GM12878 (cell line): ENCODE results near the gene SESN1. TPM values are rescaled to one million over a fixed set of nuclear protein-coding genes. Genes with fewer than 3 reads are reported as not detected.

Experiments
- ASH2L ChIP-seq: fragments of 300-600, 200-600 bp; sonication (generic); IDR thresholded peaks from 2 replicates; pipeline ENCODE4 v1.6.1; 2017; ENCODE audit warnings: low read depth, mild to moderate bottlenecking, borderline replicate concordance
- BCL11A ChIP-seq: IDR thresholded peaks from 2 replicates; pipeline ENCODE4 v1.6.1; 2011; ENCODE audit warnings: low read depth, low read length
- BCL3 ChIP-seq: IDR thresholded peaks from 2 replicates; pipeline ENCODE4 v1.6.1; 2011; ENCODE audit warnings: borderline replicate concordance, low read depth, mild to moderate bottlenecking, moderate library complexity, low read length; ENCODE audit not compliant: insufficient read depth, poor library complexity, severe bottlenecking
- CTCF ChIP-seq, 3 experiments: IDR thresholded peaks in 2 of 3; conservative IDR thresholded peaks in 1 of 3; 2 replicates each; pipeline ENCODE4 v1.5.1; 2011; ENCODE audit warnings: low read depth in 3 of 3, low read length in 3 of 3, mild to moderate bottlenecking in 3 of 3, control low read depth in 2 of 3, moderate library complexity in 2 of 3, inconsistent platforms in 1 of 3, mixed read lengths in 1 of 3; ENCODE audit not compliant: control insufficient read depth in 2 of 3, insufficient read depth in 1 of 3; ENCODE audit errors: extremely low read depth in 1 of 3
- ESRRA ChIP-seq: IDR thresholded peaks from 2 replicates; pipeline ENCODE4 v1.6.1; 2012; ENCODE audit warnings: mild to moderate bottlenecking, low read length, improper control_type of control experiment
- FOXM1 ChIP-seq: IDR thresholded peaks from 2 replicates; pipeline ENCODE4 v1.6.1; 2012; ENCODE audit warnings: low read depth, mild to moderate bottlenecking, inconsistent platforms, low read length, moderate library complexity
- GATAD2B ChIP-seq: fragments of 450-650 bp; conservative IDR thresholded peaks from 2 replicates; pipeline ENCODE4 v1.6.1; 2017; ENCODE audit warnings: low read depth, mild to moderate bottlenecking, moderate library complexity
- HDGF ChIP-seq: fragments of 450-650 bp; IDR thresholded peaks from 2 replicates; pipeline ENCODE4 v1.6.1; 2016; ENCODE audit warnings: antibody characterized with exemption
- MYB ChIP-seq: fragments of 150-350 bp; IDR thresholded peaks from 2 replicates; pipeline ENCODE4 v1.6.1; 2014; ENCODE audit warnings: mild to moderate bottlenecking, low read depth, low read length, borderline replicate concordance
- NR2C2 ChIP-seq: IDR thresholded peaks from 2 replicates; pipeline ENCODE4 v1.6.1; 2011; ENCODE audit warnings: borderline replicate concordance, low read depth; ENCODE audit not compliant: control insufficient read depth, insufficient read length
- PAX5 ChIP-seq: IDR thresholded peaks from 2 replicates; pipeline ENCODE4 v1.6.1; 2011; ENCODE audit warnings: low read depth, low read length, borderline replicate concordance
- POLR2A ChIP-seq: IDR thresholded peaks from 2 replicates; pipeline ENCODE4 v1.6.1; 2011; ENCODE audit warnings: low read depth, mild to moderate bottlenecking, low read length
- RBBP5 ChIP-seq: fragments of 200-600 bp; sonication (generic); conservative IDR thresholded peaks from 2 replicates; pipeline ENCODE4 v1.6.1; 2016
- RUNX3 ChIP-seq: IDR thresholded peaks from 2 replicates; pipeline ENCODE4 v1.6.1; 2012; ENCODE audit warnings: low read length, inconsistent platforms
- SKIL ChIP-seq: fragments of 450-650 bp; IDR thresholded peaks from 2 replicates; pipeline ENCODE4 v1.6.1; 2017; ENCODE audit warnings: mild to moderate bottlenecking, low read depth, inconsistent platforms; ENCODE audit not compliant: poor library complexity, severe bottlenecking
- SPI1 ChIP-seq: IDR thresholded peaks from 2 replicates; pipeline ENCODE4 v1.6.1; 2011; ENCODE audit warnings: low read depth, mild to moderate bottlenecking, low read length, moderate library complexity, borderline replicate concordance; ENCODE audit not compliant: insufficient read depth
- STAT3 ChIP-seq: IDR thresholded peaks from 2 replicates; pipeline ENCODE4 v1.6.1; 2011; ENCODE audit warnings: low read depth, low read length, improper control_type of control experiment
- TCF3 ChIP-seq: IDR thresholded peaks from 2 replicates; pipeline ENCODE4 v1.6.1; 2012; ENCODE audit warnings: low read depth, mild to moderate bottlenecking, low read length, borderline replicate concordance; ENCODE audit not compliant: insufficient read depth
- ZNF24 ChIP-seq: fragments of 450-650 bp; IDR thresholded peaks from 2 replicates; pipeline ENCODE4 v1.6.1; 2017; ENCODE audit warnings: antibody characterized with exemption, mild to moderate bottlenecking
- ZNF274 ChIP-seq: IDR thresholded peaks from one replicate; pipeline ENCODE4 v1.8.0; 2011; ENCODE audit not compliant: insufficient read length, insufficient read depth
- ZNF592 ChIP-seq: fragments of 450-650 bp; IDR thresholded peaks from 2 replicates; pipeline ENCODE4 v1.6.1; 2017; ENCODE audit warnings: mild to moderate bottlenecking, moderate library complexity
- ZZZ3 ChIP-seq: IDR thresholded peaks from 2 replicates; pipeline ENCODE4 v1.6.1; 2011; ENCODE audit warnings: low read depth; ENCODE audit not compliant: control insufficient read depth, insufficient read length
- polyA plus RNA-seq, 11 experiments: library from polyadenylated mRNA; depleted of rRNA in 4 of 11; unstranded in 6 of 11; stranded (reverse) in 5 of 11; fragments of >200 nt; fragmentation: Nextera tagmentation in 4 of 11; fragmentation: Illumina TruSeq in 1 of 11; extraction: Ambion mirVana in 4 of 11; extraction: Trizol in 1 of 11; gene quantifications; 1 replicate in 1 of 11; 2 replicates in 10 of 11; pipeline versions ENCODE4 v1.2.1 to v1.2.3, GENCODE V29; 2011 to 2016; ENCODE audit warnings: inconsistent platforms in 2 of 11, missing spikeins in 2 of 11, low read depth in 1 of 11
- total RNA-seq, 4 experiments: library from RNA; depleted of rRNA in 3 of 4; stranded (reverse); fragments of >200 nt in 3 of 4; fragmentation: Illumina TruSeq in 1 of 4; extraction: Trizol in 1 of 4; gene quantifications; 2 replicates each; pipeline versions ENCODE4 v1.2.1 to v1.2.3, GENCODE V29; 2013 to 2021

The SESN1 gene
- total and polyA plus RNA-seq, 10 of the 15 experiments (the other 5 are each of a cell fraction or from before 2014, with no cell fraction given) = 1.3 to 13.0 (median 3.3) TPM

GRCh38 chr6:109009236-109009961 lies 85.2 kb downstream of the SESN1 start (continued):
- TF ChIP-seq ZNF24 (no peak), SKIL (no peak), PAX5 (0 out of 2 replicates have a peak, but pooled peaks have one; percentile 19), HDGF (no peak), ESRRA (no peak), STAT3 (no peak), GATAD2B (peak; percentile 78), POLR2A (no peak; the same call in 1 of the 2 replicates), ZNF274 (no peak), ZNF592 (no peak), BCL11A (no peak), TCF3 (no peak), BCL3 (no peak), ASH2L (no peak), SPI1 (no peak), MYB (no peak), CTCF (IDR thresholded peaks at IDR 0.05 in 2 of 3, conservative IDR thresholded peaks at IDR 0.05 in 1 of 3; ENCODE audit: control insufficient read depth in 2 of 3, extremely low read depth in 1 of 3, insufficient read depth in 1 of 3, low read depth in 3 of 3, low read length in 3 of 3) (no peak), NR2C2 (no peak), RUNX3 (no peak), FOXM1 (no peak), ZZZ3 (no peak), RBBP5 (no peak)
